ENCODE results near the gene TEX2.

GRCh38 chr17:64110379-64111152, 152.5 kb downstream of the TEX2 start:
- TF ChIP-seq CTCF (IDR thresholded peaks at IDR 0.05; ENCODE audit: extremely low read depth in 1 of 2, insufficient read depth in 1 of 2, low read depth in 1 of 2, low read length in 2 of 2) (no peak), POLR2A (IDR thresholded peaks at IDR 0.05; ENCODE audit: low read depth, low read length) (no peak), JUN (IDR thresholded peaks at IDR 0.05; ENCODE audit: borderline replicate concordance, insufficient read depth, insufficient read length, low read depth) (no peak), GATA2 (IDR thresholded peaks at IDR 0.05; ENCODE audit: insufficient read depth, insufficient read length, low read depth, low read length) (no peak), POLR2AphosphoS5 (IDR thresholded peaks at IDR 0.05; ENCODE audit: insufficient read depth, low read depth, low read length) (no peak), MYC (IDR thresholded peaks at IDR 0.05; ENCODE audit: low read depth, low read length) (no peak), EZH2 (IDR thresholded peaks at IDR 0.05; ENCODE audit: borderline replicate concordance, low read depth, low read length, severe bottlenecking) (no peak)

Measured in endothelial cell of umbilical vein (primary cell).